PC-3 (cell line): Measurements from ENCODE around the gene LRRFIP1. TPM values are rescaled to one million over a fixed set of nuclear protein-coding genes. Genes with fewer than 3 reads are reported as not detected.
"Not testable (repeated sequence)": the region's sequence is repeated elsewhere in the genome, so short reads cannot be mapped to it uniquely, and the experiment has no call there.

Experiments
- ATAC-seq: fragments of 200-7000 bp; cut with Tn5 transposase; 2 replicates; pipeline ENCODE4 v1.9.1; 2020; ENCODE audit warnings: mild to moderate bottlenecking, moderate library complexity
- BruUV-seq: library from RNA; stranded (reverse); fragments of 400-500 nt; replicated peaks from 2 replicates; lab custom pipeline; 2021; lab: Mats Ljungman, UMichigan
- CTCF ChIA-PET: fragments of 300-600 bp; sonication (Branson Sonifier 250); formaldehyde crosslinking; loops from one replicate; lab custom pipeline; 2022; ENCODE audit warnings: antibody characterized with exemption; lab: Charles Lee
- POLR2A ChIA-PET: fragments of 300-600 bp; sonication (Branson Sonifier 250); formaldehyde crosslinking; loops from one replicate; lab custom pipeline; 2022; ENCODE audit warnings: antibody characterized with exemption; ENCODE audit not compliant: unreplicated experiment; lab: Charles Lee
- DNase-seq: peaks from one replicate; pipeline ENCODE4 v3.0.0-alpha.2; 2015
- H2AFZ ChIP-seq: fragments of 300-600 bp; sonication (generic); 2 replicates; pipeline ENCODE4 v1.6.0; 2016; ENCODE audit warnings: antibody characterized with exemption, low read length
- H3F3A ChIP-seq: fragments of 300-600 bp; sonication (generic); one replicate; pipeline ENCODE4 v1.6.0; 2017; ENCODE audit warnings: antibody characterized with exemption, low read length, control low read depth, mild to moderate bottlenecking; ENCODE audit not compliant: unreplicated experiment
- H3K27ac ChIP-seq: fragments of 300-600 bp; sonication (generic); 2 replicates; pipeline ENCODE4 v1.5.1; 2016; ENCODE audit warnings: mild to moderate bottlenecking, low read length
- H3K27me3 ChIP-seq: fragments of 300-600 bp; sonication (generic); 2 replicates; pipeline ENCODE4 v1.6.1; 2016; ENCODE audit warnings: low read length, mixed read lengths
- H3K36me3 ChIP-seq: fragments of 300-600 bp; sonication (generic); 2 replicates; pipeline ENCODE4 v1.6.1; 2016; ENCODE audit warnings: low read depth, mixed run types, low read length, mixed read lengths
- H3K4me1 ChIP-seq: fragments of 300-600 bp; sonication (generic); 2 replicates; pipeline ENCODE4 v1.5.1; 2016; ENCODE audit warnings: low read length; ENCODE audit not compliant: insufficient read depth
- H3K4me2 ChIP-seq: fragments of 300-600 bp; sonication (generic); 2 replicates; pipeline ENCODE4 v1.6.0; 2016; ENCODE audit warnings: low read length
- H3K4me3 ChIP-seq: fragments of 300-600 bp; sonication (generic); 2 replicates; pipeline ENCODE4 v1.5.1; 2016; ENCODE audit warnings: mild to moderate bottlenecking, low read length, mixed read lengths
- H3K79me2 ChIP-seq: fragments of 300-600 bp; sonication (generic); 2 replicates; pipeline ENCODE4 v1.6.1; 2017; ENCODE audit warnings: low read length, mixed read lengths
- H3K9ac ChIP-seq: fragments of 300-600 bp; sonication (generic); 2 replicates; pipeline ENCODE4 v1.6.0; 2016; ENCODE audit warnings: mild to moderate bottlenecking, low read length
- H3K9me2 ChIP-seq: fragments of 300-600 bp; sonication (generic); replicated peaks from 2 replicates; pipeline ENCODE4 v1.6.1; 2016; ENCODE audit warnings: mixed run types, low read length, mixed read lengths
- H3K9me3 ChIP-seq: fragments of 300-600 bp; sonication (generic); 2 replicates; pipeline ENCODE4 v1.6.1; 2016; ENCODE audit warnings: low read length, mixed read lengths
- H4K20me1 ChIP-seq: fragments of 300-600 bp; sonication (generic); 2 replicates; pipeline ENCODE4 v1.6.1; 2016; ENCODE audit warnings: low read length, mixed read lengths
- EZH2 ChIP-seq: fragments of 300-600 bp; sonication (generic); IDR thresholded peaks from one replicate; pipeline ENCODE4 v1.6.1; 2017; ENCODE audit warnings: antibody characterized with exemption, mild to moderate bottlenecking, low read length; ENCODE audit not compliant: unreplicated experiment
- EZH2phosphoT487 ChIP-seq: fragments of 300-600 bp; sonication (generic); IDR thresholded peaks from 2 replicates; pipeline ENCODE4 v1.6.1; 2018; ENCODE audit warnings: mild to moderate bottlenecking, antibody characterized with exemption, low read length, borderline replicate concordance
- intact Hi-C: fragments of 100-400 bp; cut with micrococcal nuclease; formaldehyde crosslinking; loops from 2 replicates; pipeline ENCODE4 v1.9.0; 2023
- total RNA-seq: library from RNA; depleted of rRNA; stranded (reverse); fragments of >200 nt; gene quantifications from 2 replicates; pipeline ENCODE4 v1.2.3, GENCODE V29; 2014
- TF ChIP-seq, protein P1 (sequence below): fragments of 300-600 bp; sonication (generic); conservative IDR thresholded peaks from 2 replicates; pipeline ENCODE4 v1.5.1; 2017; ENCODE audit warnings: antibody characterized with exemption, low read depth, mild to moderate bottlenecking, low read length

LRRFIP1 gene
- total RNA-seq, 1 experiment from 2014 or later: 87.8 TPM

DNA sequence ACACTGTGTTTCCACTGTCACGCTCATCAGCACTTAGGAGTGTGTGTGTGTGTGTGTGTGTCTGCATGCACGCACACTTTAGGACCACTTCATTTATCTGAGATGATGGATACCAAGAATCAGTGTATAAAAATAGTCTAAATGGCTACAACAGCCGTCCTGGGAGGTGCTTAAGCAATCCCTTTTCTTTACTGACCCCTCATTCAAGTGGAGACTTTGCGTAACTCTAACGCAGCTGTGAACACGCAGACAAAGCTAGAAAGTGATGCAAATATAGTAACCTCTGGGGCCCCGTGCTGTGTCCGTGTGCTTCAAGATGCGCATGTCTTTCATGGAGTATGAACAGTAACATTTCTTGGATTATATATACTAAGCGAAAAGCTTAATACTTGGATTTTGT lies 130.8 kb downstream of the LRRFIP1 start:
- intact Hi-C loops: no loop called here
- H3K9me3 ChIP-seq: no peaks in the 10 kb centered on the region
- ATAC-seq (no peak), DNase-seq (no peak)
- no peaks in the 10 kb centered on the region for H4K20me1 ChIP-seq
- CTCF ChIA-PET: no interaction called here
- H3K36me3 ChIP-seq: peaks cover 55% of the 10 kb centered on the region
- H3K27me3 ChIP-seq: no peaks in the 10 kb centered on the region
- no peaks in the 10 kb centered on the region for H3K79me2 ChIP-seq
- no TSS peak for BruUV-seq
- TF ChIP-seq EZH2: no peak
- TF ChIP-seq EZH2phosphoT487: no peak
- TF ChIP-seq, protein P1, sequence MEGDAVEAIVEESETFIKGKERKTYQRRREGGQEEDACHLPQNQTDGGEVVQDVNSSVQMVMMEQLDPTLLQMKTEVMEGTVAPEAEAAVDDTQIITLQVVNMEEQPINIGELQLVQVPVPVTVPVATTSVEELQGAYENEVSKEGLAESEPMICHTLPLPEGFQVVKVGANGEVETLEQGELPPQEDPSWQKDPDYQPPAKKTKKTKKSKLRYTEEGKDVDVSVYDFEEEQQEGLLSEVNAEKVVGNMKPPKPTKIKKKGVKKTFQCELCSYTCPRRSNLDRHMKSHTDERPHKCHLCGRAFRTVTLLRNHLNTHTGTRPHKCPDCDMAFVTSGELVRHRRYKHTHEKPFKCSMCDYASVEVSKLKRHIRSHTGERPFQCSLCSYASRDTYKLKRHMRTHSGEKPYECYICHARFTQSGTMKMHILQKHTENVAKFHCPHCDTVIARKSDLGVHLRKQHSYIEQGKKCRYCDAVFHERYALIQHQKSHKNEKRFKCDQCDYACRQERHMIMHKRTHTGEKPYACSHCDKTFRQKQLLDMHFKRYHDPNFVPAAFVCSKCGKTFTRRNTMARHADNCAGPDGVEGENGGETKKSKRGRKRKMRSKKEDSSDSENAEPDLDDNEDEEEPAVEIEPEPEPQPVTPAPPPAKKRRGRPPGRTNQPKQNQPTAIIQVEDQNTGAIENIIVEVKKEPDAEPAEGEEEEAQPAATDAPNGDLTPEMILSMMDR: no peak
- H3K4me2 ChIP-seq: no peak overlapping the region
- no peak overlapping the region for H3K9ac ChIP-seq
- no peaks in the 10 kb centered on the region for H3F3A ChIP-seq
- H2AFZ ChIP-seq: no peak overlapping the region
- H3K4me3 ChIP-seq: no peak overlapping the region
- H3K27ac ChIP-seq: no peak overlapping the region
- no peaks in the 10 kb centered on the region for H3K9me2 ChIP-seq
- POLR2A ChIA-PET: no interaction called here
- no peaks in the 10 kb centered on the region for H3K4me1 ChIP-seq

DNA sequence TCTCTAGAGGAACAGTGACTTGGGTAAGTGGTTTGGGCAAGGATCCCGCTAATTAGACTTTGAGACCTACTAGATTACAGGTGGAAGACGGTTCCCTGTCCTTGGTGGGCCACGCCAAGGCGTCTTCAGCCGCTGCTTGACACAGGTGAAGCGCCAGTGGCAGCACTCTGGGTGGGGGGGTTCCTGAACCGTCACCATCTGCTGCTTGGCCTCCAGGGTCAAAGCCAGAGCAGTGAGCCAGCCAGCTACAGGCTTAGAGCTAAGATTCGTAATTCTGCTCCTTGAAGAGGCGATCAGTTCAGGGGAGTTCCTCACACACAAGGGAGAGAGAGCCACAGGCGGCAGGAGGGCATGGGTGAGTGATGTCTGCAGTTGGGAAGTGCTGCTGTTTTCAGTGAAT lies 131.8 kb downstream of the LRRFIP1 start:
- Histone ChIP-seq H3K27ac (no peak overlapping the region), H3K9me2 (no peaks in the 10 kb centered on the region), H3K9ac (no peak overlapping the region), H3F3A (no peaks in the 10 kb centered on the region), H3K4me2 (no peak overlapping the region), H4K20me1 (no peaks in the 10 kb centered on the region), H3K4me1 (no peaks in the 10 kb centered on the region), H3K79me2 (no peaks in the 10 kb centered on the region), H3K36me3 (peaks cover 53% of the 10 kb centered on the region), H2AFZ (no peak overlapping the region), H3K4me3 (no peak overlapping the region), H3K27me3 (no peaks in the 10 kb centered on the region), H3K9me3 (no peaks in the 10 kb centered on the region)
- DNase-seq (no peak), ATAC-seq (no peak)
- BruUV-seq: no TSS peak
- TF ChIP-seq EZH2phosphoT487 (no peak), EZH2 (no peak)
- TF ChIP-seq, protein P1: no peak
- ChIA-PET POLR2A (no interaction called here), CTCF (interaction anchor here (0.9 kb wide), 1 partner anchor 15 kb away, joined by 3 read pairs; no protein-coding TSS in a partner anchor)
- intact Hi-C loops: no loop called here

DNA sequence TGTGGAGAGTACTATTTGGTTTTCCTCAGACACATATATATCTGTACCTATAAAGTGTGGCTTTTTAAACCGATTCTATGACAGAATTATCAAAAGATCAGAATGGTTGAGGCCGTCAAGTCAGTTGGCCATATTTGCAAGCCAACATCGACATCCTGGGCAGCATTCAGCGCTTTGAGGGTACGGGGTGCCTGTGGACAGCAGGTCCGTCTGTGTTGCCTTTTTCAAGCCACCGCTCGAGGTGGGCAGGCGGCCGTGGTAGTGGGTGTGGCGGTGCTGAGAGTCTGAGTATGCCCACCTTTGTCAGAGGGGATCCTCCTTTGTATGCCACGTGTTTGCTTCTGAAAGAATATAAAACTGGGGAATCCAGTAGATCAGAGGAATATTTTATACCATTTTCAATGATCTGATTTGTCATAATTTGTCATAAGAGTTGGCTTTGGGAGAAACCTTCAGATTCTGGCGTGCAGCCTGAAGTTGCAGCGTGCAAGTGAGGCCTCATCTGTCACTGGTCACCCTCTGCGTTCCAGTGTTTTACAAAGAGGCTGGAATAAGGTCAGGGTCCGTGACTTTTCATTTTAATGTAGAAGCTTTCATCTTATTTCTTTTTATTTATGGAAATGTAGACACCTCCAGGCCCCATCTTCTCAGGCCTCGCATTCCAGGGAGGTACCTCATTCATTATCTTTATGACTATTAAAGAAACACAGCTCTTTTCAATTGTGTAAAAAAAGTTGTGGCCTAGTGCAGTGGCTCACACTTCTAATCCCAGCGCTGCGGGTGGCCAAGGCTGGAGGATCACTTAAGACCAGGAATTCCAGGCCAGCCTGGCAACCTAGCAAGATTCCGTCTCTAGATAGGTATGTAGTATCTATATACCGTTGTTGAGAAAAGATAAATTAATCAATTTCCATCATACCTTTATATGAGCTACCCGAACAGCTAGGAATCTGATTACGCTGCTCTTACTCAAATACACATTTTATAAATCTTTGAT lies 133.4 kb downstream of the LRRFIP1 start:
- Histone ChIP-seq H3K36me3 (peaks cover 45% of the 10 kb centered on the region), H3K4me2 (no peak overlapping the region), H3K9ac (no peak overlapping the region), H4K20me1 (no peaks in the 10 kb centered on the region), H3K27me3 (no peaks in the 10 kb centered on the region), H2AFZ (no peak overlapping the region), H3K9me3 (no peaks in the 10 kb centered on the region), H3K4me1 (no peaks in the 10 kb centered on the region), H3K9me2 (no peaks in the 10 kb centered on the region), H3K4me3 (no peak overlapping the region), H3K27ac (no peak overlapping the region), H3K79me2 (no peaks in the 10 kb centered on the region), H3F3A (no peaks in the 10 kb centered on the region)
- ATAC-seq: no peak
- ChIA-PET POLR2A (no interaction called here), CTCF (no interaction called here)
- intact Hi-C loops: no loop called here
- no peak for DNase-seq
- BruUV-seq: no TSS peak
- TF ChIP-seq, protein P1: no peak
- TF ChIP-seq EZH2: no peak
- TF ChIP-seq EZH2phosphoT487: no peak

DNA sequence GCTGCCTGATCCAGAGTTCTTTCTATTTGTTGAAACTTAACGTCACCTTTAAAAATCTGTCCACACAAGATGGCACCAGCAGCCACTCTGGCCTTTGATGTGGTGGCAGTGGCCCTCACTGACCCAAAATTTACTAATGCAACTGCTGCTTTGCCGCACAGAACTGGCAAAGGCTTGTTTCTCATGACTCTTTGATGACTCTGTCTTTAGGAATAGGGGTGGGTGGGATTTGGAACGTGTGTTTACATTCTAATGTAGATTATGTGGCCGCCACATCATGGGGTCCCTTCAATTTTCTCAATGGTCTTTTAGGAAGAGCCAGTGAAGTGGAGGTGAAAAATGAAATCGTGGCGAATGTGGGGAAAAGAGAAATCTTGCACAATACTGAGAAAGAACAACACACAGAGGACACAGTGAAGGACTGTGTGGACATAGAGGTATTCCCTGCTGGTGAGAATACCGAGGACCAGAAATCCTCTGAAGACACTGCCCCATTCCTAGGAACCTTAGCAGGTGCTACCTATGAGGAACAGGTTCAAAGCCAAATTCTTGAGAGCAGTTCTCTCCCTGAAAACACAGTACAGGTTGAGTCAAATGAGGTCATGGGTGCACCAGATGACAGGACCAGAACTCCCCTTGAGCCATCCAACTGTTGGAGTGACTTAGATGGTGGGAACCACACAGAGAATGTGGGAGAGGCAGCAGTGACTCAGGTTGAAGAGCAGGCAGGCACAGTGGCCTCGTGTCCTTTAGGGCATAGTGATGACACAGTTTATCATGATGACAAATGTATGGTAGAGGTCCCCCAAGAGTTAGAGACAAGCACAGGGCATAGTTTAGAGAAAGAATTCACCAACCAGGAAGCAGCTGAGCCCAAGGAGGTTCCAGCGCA lies 135.2 kb downstream of the LRRFIP1 start:
- CTCF ChIA-PET, H3K4me1 ChIP-seq, H3F3A ChIP-seq, ATAC-seq, POLR2A ChIA-PET, intact Hi-C loops, H3K4me3 ChIP-seq, H3K9me3 ChIP-seq, H3K27me3 ChIP-seq, H3K9me2 ChIP-seq, H2AFZ ChIP-seq, H3K4me2 ChIP-seq, H4K20me1 ChIP-seq, H3K9ac ChIP-seq, H3K79me2 ChIP-seq, BruUV-seq, DNase-seq, H3K27ac ChIP-seq: not testable (repeated sequence)
- peaks cover 33% of the 10 kb centered on the region for H3K36me3 ChIP-seq
